HG03066 (cell line): ENCODE results near the gene CPED1.
A peak's percentile ranks its signal among the peaks of the same experiment; 100 is the strongest.
"Not testable (repeated sequence)": the region's sequence is repeated elsewhere in the genome, so short reads cannot be mapped to it uniquely, and the experiment has no call there.

Experiments
- ATAC-seq: cut with Tn5 transposase; IDR thresholded peaks from one replicate; pipeline ENCODE4 v1.9.1; 2021; ENCODE audit warnings: low read depth; ENCODE audit not compliant: unreplicated experiment

The CPED1 gene

GRCh38 chr7:121272676-121273075 is 284.2 kb downstream of the CPED1 start:
- no peak for ATAC-seq

GRCh38 chr7:121273467-121274167 is 285.1 kb downstream of the CPED1 start:
- peak; percentile 32 for ATAC-seq

- ATAC-seq = no peak
Measured at GRCh38 chr7:121274467-121274866, 286.0 kb downstream of the CPED1 start.

DNA sequence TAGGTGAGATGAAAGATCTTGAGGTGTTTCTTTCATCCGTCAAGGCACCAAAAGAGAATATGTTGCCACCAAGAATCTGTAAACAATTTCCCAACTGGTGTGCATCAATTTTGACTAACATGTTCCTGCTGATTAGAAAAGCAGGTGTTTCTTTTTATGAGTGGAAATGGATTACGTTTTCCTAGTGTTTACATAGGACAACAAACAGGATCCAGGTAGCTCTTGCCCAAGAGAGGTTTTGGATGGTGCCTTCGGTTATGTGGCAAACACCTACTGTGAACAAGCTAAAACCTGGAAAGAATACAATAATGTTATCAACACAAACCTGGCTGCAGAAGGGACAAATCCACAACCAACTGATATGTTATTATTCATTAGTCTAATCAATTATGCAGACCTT is 286.7 kb downstream of the CPED1 start:
- no peak for ATAC-seq

GRCh38 chr7:121276313-121276712 is 287.8 kb downstream of the CPED1 start:
- ATAC-seq = no peak

- peak; percentile 99 for ATAC-seq
Measured at GRCh38 chr7:121278120-121279021, 289.9 kb downstream of the CPED1 start.

DNA sequence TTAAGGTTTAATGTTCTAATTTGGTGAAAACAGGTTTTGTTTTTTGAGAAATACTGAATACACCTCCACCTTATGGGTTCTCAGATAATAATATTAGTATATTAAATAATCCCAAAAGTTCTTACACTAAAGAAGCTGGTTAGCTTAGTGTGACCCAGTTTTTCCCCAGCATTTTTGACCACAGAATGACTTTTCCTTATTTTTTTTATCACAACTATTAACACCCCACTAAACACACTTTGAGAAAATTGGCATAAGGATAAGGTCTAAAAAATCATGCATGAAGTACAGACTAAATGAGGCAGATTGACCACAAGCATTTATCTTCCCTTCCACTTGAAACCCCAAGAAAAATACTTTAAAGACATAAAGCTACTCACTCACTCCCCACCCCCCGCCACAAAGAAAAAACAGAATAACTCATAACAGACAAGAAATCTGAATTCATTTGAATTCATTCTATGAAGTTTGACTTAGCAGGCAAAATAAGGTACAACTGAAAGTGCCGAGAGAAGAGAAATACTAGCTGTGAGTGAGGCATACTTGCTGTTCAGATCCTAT is 290.6 kb downstream of the CPED1 start:
- ATAC-seq = no peak

DNA sequence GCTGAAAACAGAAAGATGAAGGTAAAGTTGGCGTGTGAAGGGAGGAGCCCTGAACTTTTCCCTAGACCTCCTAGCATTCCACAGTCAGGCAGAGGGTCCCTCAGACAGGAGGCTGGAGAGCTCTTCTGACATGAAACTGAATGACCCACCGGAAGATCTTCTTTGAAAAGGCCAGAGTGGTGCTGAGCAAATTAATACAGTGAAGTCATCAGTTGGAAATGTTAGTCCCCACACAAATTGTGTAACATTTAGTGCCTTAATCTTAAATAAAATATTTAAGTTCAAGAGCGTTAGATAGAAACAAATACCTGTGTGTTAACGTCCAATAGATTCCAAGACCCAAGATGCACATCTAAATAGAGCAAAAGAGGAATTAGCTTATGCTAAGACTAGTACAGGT is 291.3 kb downstream of the CPED1 start:
- no peak for ATAC-seq

GRCh38 chr7:121280656-121281055 is 292.1 kb downstream of the CPED1 start:
- no peak for ATAC-seq

DNA sequence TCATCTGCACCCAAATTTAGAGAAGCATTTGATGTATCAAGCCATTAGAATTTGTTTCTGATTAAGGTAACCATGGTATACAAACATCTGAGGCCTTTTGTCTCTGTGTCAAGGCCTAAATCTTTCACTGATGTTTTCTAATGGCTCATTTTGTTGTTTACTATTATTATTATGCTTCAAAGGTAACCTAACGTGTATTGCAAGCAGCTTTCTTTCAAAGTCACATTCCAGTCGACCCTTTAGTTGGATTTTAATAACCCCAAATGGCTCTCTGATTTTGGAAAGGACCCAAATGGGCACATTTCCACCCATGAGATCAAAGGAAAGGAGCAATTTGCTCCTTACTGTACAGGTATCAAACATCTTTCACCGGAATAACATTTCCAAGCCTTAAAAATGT is 293.6 kb downstream of the CPED1 start:
- no peak for ATAC-seq

DNA sequence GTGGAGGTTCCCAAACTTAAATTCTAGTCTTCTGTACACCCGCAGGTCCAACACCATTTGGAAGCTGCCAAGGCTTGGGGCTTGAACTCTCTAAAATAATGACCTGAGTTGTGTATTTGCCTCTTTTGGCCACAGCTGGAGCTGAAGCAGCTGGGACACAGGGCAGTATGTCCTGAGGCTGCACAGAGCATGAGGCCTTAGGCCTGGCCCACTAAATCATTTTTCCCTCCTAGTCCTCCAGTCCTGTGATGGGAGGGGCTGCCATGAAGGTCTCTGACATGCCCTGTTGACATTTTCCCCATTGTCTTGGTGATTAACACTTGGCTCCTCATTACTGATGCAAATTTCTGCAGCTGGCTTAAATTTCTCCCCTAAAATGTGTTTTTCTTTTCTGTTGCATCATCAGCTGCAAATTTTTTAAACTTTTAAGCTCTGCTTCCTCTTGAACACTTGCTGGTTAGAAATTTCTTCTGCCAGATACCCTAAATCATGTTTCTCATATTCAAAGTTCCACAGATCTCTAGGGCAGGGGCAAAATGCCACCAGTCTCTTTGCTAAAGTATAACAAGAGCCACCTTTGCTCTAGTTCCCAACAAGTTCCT is 296.7 kb downstream of the CPED1 start:
- no peak for ATAC-seq

DNA sequence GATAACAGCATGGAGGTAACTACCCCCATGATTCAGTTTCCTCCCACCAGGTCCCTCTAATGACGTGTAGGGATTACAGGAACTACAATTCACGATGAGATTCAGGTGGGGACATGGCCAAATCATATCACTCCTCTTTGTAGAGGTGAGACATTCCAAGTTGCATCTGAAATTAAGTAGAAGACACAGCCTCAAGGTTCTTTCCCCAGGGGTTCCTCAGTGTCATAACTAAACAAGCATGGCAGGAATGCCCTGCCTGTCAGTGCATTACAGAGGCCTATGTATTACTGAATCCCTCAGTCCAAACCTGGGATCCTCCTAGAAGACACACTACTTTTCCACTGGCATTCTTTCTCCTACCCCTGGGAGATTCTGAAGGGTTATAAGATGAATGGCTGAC is 297.7 kb downstream of the CPED1 start:
- ATAC-seq = no peak

- ATAC-seq = no peak
Measured at GRCh38 chr7:121286742-121287734, 298.5 kb downstream of the CPED1 start.

DNA sequence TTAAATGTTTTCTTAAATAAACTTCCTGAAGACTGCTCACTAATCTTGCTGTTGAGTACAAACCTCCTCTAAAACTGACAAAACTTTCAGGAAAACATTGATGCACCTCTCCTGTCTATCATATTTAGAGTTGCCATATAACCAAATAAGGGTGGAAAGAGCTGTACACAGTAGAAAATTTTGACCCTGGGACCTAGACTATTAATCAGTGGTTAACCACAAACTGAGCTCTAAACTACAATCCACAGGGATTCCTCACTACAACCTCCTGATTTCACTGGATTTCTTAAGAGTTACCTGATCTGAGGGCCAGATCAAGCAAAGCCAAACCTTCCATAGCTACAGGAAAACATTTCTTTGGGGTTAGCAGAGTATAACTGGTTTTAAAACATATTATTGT is 300.4 kb downstream of the CPED1 start:
- no peak for ATAC-seq

- not testable (repeated sequence) for ATAC-seq
Measured at GRCh38 chr7:121289930-121290329, 301.4 kb downstream of the CPED1 start.

DNA sequence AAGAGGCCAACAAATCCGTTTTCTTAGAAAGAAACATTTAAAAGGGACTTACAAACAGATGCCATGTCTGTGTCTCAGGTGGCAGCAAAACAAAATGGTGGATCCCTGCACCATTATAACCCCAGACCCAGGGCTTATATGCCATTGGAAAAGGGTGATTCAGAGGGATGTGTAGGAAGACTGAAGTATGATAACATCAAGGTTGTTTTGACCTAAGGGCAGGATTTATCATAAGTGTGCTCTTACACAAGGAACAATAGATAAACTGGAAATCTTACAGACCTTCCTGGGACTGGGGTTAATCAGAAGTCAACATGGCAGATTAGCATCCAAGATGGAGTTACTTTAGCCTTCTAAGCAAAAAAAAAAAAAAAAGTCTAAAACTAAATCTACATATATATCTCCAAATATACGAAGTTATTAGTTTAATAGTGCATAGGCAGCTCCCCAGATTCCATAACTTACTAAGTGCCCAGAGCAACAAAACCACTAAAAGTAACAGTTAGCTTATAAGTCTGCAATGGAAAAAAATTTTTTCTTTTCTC is 306.0 kb downstream of the CPED1 start:
- no peak for ATAC-seq

- ATAC-seq = no peak
Measured at GRCh38 chr7:121297843-121298242, 309.3 kb downstream of the CPED1 start.

DNA sequence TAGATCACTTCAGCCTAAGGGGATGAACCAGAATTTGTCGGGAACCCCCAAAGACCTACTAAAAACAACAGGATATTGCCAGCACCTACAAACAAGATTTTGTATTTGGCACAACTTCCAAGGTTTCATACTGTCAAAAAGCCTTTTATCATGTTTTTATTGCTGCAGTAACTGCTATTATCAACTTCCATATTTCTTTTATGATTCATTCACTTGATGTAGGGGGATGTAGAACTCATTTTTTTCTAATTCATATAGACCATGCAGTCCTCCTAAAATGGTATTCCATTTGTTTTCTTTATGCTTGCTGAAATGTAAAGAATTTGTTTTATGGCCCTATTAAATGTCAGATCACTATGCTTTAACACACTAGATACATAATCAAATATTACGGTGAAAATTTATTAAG is 310.3 kb downstream of the CPED1 start:
- ATAC-seq = no peak

GRCh38 chr7:121300685-121301420 is 312.3 kb downstream of the CPED1 start:
- no peak for ATAC-seq
